ENCODE measurements around the gene OR10C1.

OR10C1 gene

DNA sequence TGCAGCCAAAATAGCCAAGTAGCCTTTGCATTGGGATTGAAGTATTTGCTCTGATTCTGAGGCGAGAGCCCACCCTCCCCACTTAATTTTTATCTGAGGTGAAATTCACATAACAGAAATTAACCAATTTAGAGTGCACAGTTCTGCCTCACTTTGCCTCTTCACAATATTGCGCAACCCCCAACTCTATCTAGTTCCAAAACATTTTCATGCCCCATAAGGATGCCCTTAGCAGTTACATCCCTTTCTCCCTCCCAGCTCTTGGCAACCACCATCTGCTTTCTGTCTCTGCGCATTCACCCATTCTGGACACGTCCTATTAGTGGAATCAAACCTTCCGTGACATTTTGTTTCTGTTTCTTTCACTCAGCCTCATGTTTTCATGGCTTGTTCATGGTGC lies 39.6 kb downstream of the OR10C1 start:
- DNase-seq (ENCODE audit: low spot score) = no peak

DNA sequence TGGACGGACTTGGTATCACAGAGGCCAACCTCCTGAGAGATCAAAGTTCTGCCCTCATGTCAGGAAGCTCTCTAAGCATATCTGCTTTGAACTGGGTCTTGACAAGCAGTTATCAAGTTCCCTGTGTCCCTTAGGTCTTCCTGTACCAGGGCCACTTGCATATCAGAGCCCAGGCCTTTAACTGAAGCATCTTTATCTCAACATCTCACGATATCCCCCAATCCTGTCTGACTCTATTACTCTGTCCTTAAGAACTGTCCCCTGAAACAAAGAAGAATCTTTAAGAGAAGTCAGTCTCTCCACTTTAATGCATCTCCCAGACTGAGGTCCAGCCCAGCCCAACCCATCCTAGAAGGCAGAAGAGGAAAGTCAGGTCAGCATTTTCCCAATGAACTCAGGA lies 40.5 kb downstream of the OR10C1 start:
- no peak for DNase-seq (ENCODE audit: low spot score)

DNA sequence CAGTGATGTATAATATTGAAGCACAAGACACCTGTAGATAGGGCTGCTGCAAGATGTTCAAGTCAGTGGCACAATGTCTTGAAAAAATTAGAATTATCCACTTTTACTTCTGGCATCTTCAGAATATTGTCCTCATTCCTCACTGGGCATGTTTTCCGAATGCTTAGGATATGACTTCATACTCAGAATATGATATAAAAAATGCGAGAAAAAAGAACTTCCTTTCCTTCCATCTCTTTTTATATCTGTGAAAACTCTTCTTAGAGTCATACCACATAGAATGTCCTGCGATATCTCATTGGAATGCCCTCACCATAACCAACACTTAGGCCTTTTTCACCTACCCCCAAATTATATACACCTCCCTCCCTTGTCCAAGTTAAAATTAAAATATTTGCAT lies 44.1 kb downstream of the OR10C1 start:
- DNase-seq (ENCODE audit: low spot score) = no peak

DNA sequence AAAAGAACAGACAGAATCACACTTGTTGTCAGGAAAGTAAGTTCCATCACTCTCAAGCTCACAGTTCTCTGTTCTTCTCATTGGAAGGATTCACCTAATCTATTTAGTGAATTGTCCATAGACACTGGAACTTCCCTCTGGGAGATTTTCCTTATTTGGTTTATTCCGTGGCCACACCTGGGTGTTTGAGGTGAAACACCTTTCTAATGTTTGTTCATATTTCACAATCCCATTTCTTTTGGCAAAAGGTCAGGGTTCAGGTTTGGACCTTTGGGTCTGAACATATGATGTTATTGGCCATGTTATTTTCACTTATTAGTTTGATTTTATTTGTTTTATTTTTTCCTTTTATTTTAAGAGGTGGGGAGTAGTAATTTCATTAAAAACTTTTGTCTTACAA lies 44.6 kb downstream of the OR10C1 start:
- no peak for DNase-seq (ENCODE audit: low spot score)

DNA sequence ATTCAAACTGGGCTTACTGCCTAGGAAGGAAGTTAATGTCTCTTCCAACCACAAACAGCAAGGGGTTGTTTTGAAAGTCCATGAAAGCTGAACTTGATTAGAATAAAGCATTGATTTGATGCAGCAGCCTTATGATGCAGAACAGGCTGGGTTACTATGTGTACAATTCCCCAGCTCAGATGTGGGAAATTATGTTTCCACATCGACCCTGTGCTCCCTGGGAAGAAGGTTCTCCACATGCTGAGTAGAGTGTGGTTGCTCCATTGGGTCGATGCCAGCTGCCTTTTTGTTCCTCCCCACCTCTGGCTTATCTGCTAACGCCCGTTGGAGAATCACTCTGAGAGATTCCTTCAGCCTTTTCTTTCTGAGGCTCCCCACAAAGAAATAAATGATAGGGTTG lies 47.5 kb downstream of the OR10C1 start:
- DNase-seq (ENCODE audit: low spot score) = no peak

DNA sequence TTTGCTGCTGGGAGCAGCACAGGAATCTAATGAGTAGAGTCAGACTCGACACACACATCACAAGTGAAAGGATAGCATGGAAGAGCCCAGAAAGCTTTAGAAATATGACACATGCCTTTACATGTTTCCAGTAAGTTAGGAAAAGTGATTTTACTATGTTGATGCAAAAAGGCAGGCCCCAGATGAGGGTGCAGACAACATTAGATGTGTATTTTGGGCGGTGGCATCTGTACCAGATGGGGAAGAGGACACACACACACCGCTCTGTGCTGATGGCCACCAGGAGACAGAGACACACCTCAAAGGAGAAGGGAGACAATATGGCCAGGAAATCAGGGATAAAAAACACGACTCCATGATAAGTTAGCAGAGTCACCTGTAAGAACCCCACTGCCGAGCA lies 48.0 kb downstream of the OR10C1 start:
- DNase-seq (ENCODE audit: low spot score) = no peak

DNA sequence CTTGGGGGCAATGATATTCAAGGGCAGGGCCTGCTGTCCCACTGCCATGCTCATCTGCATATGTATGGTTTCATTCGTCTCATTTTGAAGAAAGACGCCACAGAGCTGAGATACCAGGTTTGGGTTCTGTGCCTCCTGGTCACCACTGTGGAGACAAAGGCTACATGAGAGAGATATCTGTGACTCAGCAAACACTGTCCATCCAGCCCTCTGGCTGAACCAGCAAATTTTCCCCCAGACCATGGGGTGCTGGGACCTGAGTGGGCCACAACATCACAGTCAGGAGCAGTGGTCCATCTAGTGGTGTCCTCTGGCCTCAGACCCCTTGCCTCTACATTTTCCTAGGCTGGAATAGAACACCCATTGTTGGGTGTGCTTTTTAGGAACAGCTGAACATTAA lies 48.6 kb downstream of the OR10C1 start, which contains the start of gene MAS1L:
Gene MAS1L, minus strand, starts transcription at position 297 of the 400 bp plus-strand sequence. Its CDS starts 54 bp downstream, at position 243.
- DNase-seq (ENCODE audit: low spot score) = no peak

DNA sequence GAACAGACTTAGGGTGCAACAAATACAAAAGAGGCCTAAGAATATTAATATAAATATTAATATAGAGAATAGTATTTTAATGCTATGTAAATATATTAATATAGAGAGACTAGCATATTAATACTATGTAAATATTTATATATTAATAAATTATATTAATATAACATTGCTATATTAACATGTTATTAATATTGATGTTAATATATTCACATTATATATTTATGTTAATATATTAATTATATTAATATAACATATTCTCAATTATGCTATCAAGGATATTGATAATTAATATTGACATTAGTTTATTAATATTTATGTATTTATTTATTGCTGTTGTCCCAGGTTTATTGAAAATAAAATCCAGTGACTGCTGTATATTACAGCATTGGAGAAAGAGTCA lies 49.8 kb downstream of the OR10C1 start:
- no peak for DNase-seq (ENCODE audit: low spot score)

DNA sequence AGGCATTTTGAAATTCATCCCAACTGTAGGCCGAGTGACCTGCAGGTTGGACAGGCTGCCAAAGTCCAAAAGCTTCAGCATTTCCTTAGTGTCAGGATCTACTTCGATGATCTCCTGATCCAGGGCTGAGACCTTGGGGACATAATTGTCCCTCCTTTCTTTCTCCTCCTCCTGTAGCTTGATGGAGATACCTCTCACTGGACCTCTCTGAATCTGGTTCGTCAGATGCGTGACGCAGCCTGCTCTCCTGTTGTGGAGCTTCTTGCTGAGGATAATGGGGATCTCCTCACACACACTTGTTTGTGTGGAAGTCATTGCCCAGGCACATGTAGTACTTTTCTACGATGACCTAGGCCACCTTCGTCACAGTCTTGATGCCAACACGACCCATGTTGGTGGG lies 50.2 kb downstream of the OR10C1 start:
- no peak for DNase-seq (ENCODE audit: low spot score)

DNA sequence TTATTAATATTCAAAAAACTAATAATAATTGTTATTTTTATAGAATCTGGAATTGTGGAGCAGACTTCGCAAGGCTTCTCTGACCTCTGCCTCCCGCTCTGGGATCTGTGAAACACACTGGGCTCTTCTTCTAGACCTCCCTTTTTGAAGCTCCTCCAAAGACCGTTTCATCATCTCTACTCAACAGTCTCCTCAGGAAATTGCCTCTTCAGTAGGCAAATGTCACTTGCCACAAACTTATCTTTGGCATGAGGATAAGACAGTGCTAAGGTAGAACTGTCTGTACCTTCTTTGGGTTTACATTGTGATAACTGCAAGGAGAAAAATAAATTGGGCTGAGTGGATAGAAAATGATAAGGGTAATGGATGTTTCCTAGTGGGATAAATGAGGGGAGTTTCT lies 50.9 kb downstream of the OR10C1 start:
- DNase-seq (ENCODE audit: low spot score) = no peak

DNA sequence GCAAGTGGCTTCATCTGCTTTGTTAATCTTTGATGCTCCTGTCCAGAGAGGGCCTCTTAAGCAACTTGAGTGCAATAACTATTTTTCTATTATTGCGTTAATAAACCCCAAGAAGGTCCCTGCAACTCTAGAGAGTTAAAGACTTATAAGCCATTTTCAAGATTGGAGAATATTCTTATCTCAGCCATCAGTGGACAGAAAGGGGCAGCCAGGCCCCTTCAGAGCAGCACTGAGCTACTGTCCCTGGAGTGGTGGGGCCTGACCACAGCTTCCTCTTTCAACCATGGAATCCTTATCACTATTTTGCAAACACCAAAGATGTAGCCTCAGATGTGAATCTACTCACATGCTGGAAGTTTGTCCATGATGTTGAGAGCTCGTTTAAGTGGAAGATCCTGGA lies 51.4 kb downstream of the OR10C1 start:
- DNase-seq (ENCODE audit: low spot score) = no peak

Data from SW480 (cell line).